Activated CD8-positive, alpha-beta T cell treated with anti-CD3 and anti-CD28 coated beads for 36 hours (primary cell): ENCODE measurements around the gene ANKRD11. TPM values are rescaled to one million over a fixed set of nuclear protein-coding genes. Genes with fewer than 3 reads are reported as not detected.

Source experiments
- ATAC-seq: fragments of 200-7000 bp; cut with Tn5 transposase; one replicate; pipeline ENCODE4 v1.10.0; 2021; ENCODE audit warnings: mild to moderate bottlenecking, moderate library complexity
- CTCF ChIA-PET: fragments of 350-600 bp; sonication (Branson Sonifier 250); formaldehyde crosslinking; loops from one replicate; lab custom pipeline; 2021; ENCODE audit warnings: antibody characterized with exemption; lab: Charles Lee
- POLR2A ChIA-PET: fragments of 350-600 bp; sonication (Branson Sonifier 250); formaldehyde crosslinking; loops from one replicate; lab custom pipeline; 2021; ENCODE audit warnings: antibody characterized with exemption; lab: Charles Lee
- DNase-seq: peaks from one replicate; pipeline ENCODE4 v3.0.0-alpha.2; 2020
- H3K27ac Mint-ChIP-seq: one replicate; pipeline ENCODE4 v1.8.0; 2021; ENCODE audit warnings: mild to moderate bottlenecking, mixed read lengths
- H3K27me3 Mint-ChIP-seq: one replicate; pipeline ENCODE4 v1.8.0; 2021; ENCODE audit warnings: mixed read lengths
- H3K36me3 Mint-ChIP-seq: one replicate; pipeline ENCODE4 v1.8.0; 2021; ENCODE audit warnings: low read depth, mixed read lengths
- H3K4me1 Mint-ChIP-seq: one replicate; pipeline ENCODE4 v1.8.0; 2021; ENCODE audit warnings: low read depth, mixed read lengths
- H3K4me3 Mint-ChIP-seq: one replicate; pipeline ENCODE4 v1.8.0; 2021; ENCODE audit warnings: mild to moderate bottlenecking, moderate library complexity, mixed read lengths
- H3K9me3 Mint-ChIP-seq: one replicate; pipeline ENCODE4 v1.8.0; 2021; ENCODE audit warnings: mixed read lengths
- intact Hi-C: fragments of 100-400 bp; cut with micrococcal nuclease; formaldehyde crosslinking; loops from one replicate; pipeline ENCODE4 v1.10.0; 2022
- total RNA-seq, 2 experiments: library from RNA; stranded (reverse); gene quantifications; one replicate each; pipeline ENCODE4 v1.2.3, GENCODE V29; 2021
- TF ChIP-seq, protein P1 (sequence below): fragments of 200-600 bp; IDR thresholded peaks from one replicate; pipeline ENCODE4 v1.8.0; 2022; ENCODE audit warnings: antibody characterized with exemption, mild to moderate bottlenecking

Gene ANKRD11
- total RNA-seq, 2 experiments from 2014 or later, result 145 to 147 TPM

DNA sequence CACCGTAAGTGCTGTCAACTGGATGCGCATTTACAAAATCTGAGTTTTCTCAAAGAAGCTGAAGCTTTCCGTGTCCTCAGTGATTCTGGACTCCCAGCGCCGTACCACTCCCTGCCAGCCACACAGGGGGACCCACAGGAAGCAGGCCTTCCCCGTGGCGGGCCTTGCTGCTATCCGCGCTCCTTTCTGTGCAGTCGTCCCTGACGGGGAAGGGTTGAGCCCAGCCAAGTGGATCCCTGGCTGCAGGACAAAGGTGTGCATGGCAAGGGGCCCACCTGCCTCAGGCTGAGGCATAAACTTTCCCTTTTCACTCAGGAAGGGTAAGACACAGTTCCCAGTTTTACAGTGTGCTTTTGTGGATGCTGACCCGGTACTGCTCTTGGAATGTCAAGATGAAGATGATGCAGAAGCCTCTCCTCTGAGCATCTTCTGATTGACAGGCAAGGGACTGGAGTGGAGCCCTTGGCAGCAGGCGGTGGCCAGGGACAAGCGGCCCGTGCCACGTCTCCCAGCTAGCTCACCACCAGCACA lies 93.0 kb downstream of the ANKRD11 start:
- peaks cover 9% of the 10 kb centered on the region for H3K36me3 Mint-ChIP-seq
- no peak overlapping the region for H3K27ac Mint-ChIP-seq
- no peak overlapping the region for H3K4me3 Mint-ChIP-seq
- H3K9me3 Mint-ChIP-seq, result no peaks in the 10 kb centered on the region
- ChIA-PET CTCF (interaction anchor here (1.0 to 1.5 kb wide), 5 partner anchors 13 to 112 kb away, joined by 3 to 5 read pairs (median 3); no protein-coding TSS in a partner anchor), POLR2A (interaction anchor here (0.6 to 0.8 kb wide), 2 partner anchors 80 to 89 kb away, joined by 3 read pairs; no protein-coding TSS in a partner anchor)
- no peaks in the 10 kb centered on the region for H3K27me3 Mint-ChIP-seq
- intact Hi-C loops, result no loop called here
- TF ChIP-seq, protein P1, sequence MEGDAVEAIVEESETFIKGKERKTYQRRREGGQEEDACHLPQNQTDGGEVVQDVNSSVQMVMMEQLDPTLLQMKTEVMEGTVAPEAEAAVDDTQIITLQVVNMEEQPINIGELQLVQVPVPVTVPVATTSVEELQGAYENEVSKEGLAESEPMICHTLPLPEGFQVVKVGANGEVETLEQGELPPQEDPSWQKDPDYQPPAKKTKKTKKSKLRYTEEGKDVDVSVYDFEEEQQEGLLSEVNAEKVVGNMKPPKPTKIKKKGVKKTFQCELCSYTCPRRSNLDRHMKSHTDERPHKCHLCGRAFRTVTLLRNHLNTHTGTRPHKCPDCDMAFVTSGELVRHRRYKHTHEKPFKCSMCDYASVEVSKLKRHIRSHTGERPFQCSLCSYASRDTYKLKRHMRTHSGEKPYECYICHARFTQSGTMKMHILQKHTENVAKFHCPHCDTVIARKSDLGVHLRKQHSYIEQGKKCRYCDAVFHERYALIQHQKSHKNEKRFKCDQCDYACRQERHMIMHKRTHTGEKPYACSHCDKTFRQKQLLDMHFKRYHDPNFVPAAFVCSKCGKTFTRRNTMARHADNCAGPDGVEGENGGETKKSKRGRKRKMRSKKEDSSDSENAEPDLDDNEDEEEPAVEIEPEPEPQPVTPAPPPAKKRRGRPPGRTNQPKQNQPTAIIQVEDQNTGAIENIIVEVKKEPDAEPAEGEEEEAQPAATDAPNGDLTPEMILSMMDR, result no peak
- ATAC-seq (no peak), DNase-seq (no peak)
- peaks cover 67% of the 10 kb centered on the region for H3K4me1 Mint-ChIP-seq

DNA sequence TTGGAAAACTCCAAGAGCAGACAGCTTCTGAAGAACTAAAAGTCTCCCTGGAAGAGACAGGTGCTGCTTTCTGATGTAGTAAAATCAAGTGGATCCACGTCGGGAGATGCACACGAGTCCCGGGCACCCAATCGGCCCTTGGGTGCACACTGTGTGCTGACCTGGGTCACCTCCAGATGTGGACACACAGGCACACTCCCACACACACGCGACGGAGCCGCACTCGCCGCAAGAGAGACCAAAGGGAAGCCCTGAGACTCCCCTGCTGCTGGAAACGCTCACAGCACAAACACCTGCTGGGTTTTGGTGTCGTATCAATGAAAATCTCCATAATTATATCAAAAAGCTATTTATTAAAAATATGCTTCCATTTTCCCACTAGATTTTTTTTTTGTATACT lies 94.2 kb downstream of the ANKRD11 start:
- no peak for DNase-seq
- Mint-ChIP-seq H3K9me3 (no peaks in the 10 kb centered on the region), H3K27me3 (no peaks in the 10 kb centered on the region), H3K4me1 (peaks cover 59% of the 10 kb centered on the region), H3K27ac (no peak overlapping the region), H3K4me3 (no peak overlapping the region), H3K36me3 (peaks cover 15% of the 10 kb centered on the region)
- TF ChIP-seq, protein P1, result no peak
- ChIA-PET CTCF (interaction anchor here (1.0 to 1.5 kb wide), 2 partner anchors 16 to 47 kb away, joined by 4 to 5 read pairs; no protein-coding TSS in a partner anchor), POLR2A (interaction anchor here (0.7 kb wide), 1 partner anchor 127 kb away, joined by 3 read pairs; no protein-coding TSS in a partner anchor)
- intact Hi-C loops, result no loop called here
- ATAC-seq, result no peak

DNA sequence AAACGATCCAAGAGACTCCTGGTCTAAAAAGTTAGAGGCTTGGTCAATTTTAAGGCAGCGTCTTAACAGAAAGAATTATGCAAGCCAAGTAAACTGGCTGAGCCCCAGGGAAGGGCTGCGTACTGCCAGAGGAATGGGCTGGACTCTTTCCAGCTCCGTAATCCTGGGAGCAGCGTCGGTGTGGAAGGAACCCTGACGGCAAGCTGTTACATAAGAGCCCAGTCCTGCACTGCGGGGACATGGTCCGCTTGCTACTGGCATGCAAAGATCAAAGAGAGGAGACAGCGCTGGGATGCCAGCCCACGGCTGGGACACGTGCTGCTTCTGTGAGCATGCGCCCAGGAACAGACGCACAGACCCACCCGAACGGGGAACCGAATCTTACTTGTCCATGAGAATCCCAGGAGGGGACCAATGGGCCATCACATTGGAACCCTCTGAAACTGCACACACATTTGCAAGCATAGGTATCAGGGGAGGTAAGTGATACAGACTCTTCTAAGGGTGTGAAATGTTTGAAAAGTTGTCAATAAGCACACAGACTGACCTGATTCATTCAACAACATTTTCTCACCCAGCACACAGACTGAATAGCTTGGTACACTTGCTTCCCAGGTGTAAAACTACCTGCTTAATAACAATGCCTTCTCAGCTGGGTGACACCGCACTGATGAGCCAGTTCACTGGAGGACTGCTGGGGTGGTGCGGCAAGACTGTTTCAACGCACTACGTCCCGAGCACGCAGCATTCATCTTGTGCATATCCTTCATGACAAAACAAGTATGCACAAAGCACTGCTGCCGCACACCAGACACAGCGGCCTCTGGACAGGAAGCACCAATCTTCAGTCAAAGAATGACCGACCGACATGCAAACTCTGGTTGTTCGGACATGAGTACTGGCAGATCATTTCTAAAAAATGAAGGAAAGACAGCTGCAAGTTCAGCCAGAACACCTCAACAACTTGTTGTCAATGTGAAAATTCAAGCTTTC lies 94.9 kb downstream of the ANKRD11 start:
- no peak for ATAC-seq
- ChIA-PET POLR2A (interaction anchor here (0.7 to 2.0 kb wide), 2 partner anchors 8 to 128 kb away, joined by 3 to 5 read pairs; no protein-coding TSS in a partner anchor), CTCF (interaction anchor here (1.0 to 1.5 kb wide), 2 partner anchors 16 to 46 kb away, joined by 4 to 5 read pairs; no protein-coding TSS in a partner anchor)
- Mint-ChIP-seq H3K27me3 (no peaks in the 10 kb centered on the region), H3K27ac (no peak overlapping the region), H3K4me1 (peaks cover 59% of the 10 kb centered on the region), H3K9me3 (no peaks in the 10 kb centered on the region), H3K4me3 (no peak overlapping the region), H3K36me3 (peaks cover 17% of the 10 kb centered on the region)
- no peak for DNase-seq
- TF ChIP-seq, protein P1, result no peak
- intact Hi-C loops, result no loop called here

DNA sequence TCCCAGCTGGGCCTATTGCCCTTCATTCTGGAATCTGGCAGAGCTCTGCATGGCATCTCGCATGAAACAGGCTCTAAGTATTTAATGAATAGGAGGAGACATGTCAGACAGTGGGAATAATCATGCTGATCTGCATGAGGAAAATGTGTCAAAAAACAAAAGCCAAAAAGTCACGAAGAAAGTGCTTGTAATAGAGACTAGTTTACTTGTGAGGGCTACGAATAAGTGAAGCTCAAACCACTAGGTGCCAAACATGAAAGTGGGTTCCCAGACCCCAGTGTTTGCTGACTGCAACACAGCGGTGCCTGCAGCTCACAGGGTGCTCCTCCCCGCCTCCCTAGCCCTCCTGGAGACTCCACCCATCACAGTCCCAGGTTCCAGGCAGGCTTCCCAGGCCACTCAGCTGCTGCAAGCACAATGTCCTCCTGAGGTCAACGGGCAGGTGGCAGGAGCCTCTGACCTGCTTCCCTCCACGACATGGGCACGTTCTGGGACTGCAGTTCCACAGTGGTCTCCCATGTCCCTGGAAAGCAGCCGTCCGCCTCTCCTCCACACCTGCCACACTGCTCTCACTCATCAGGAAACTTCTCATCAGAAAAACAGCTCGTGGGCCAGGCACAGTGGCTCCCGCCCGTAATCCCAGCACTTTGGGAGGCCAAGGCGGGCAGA lies 96.5 kb downstream of the ANKRD11 start:
- peak overlapping the region; percentile 36 for H3K27ac Mint-ChIP-seq
- CTCF ChIA-PET, result no interaction called here
- POLR2A ChIA-PET, result interaction anchor here (1.1 to 2.0 kb wide), 2 partner anchors 10 to 49 kb away, joined by 3 to 5 read pairs; no protein-coding TSS in a partner anchor

More for the DNA sequence above, 96.5 kb downstream of the ANKRD11 start:
- no peak for DNase-seq
- H3K27me3 Mint-ChIP-seq, result no peaks in the 10 kb centered on the region
- no peaks in the 10 kb centered on the region for H3K9me3 Mint-ChIP-seq
- ATAC-seq, result no peak
- no peak overlapping the region for H3K4me3 Mint-ChIP-seq
- intact Hi-C loops, result no loop called here
- H3K4me1 Mint-ChIP-seq, result peaks cover 60% of the 10 kb centered on the region
- TF ChIP-seq, protein P1, result no peak
- H3K36me3 Mint-ChIP-seq, result peaks cover 21% of the 10 kb centered on the region
